Pulmonary artery endothelial cell (primary cell): Measurements from ENCODE around the gene BARX2. TPM values are rescaled to one million over a fixed set of nuclear protein-coding genes. Genes with fewer than 3 reads are reported as not detected.

ENCODE experiments used
- DNase-seq: peaks from one replicate; pipeline ENCODE4 v3.0.0-alpha.2; 2011; ENCODE audit warnings: low read depth, low spot score
- total RNA-seq: library from RNA; depleted of rRNA; stranded (reverse); fragments of >200 nt; gene quantifications from 2 replicates; pipeline ENCODE4 v1.2.3, GENCODE V29; 2014

The BARX2 gene
- total RNA-seq, 1 donor from 2014 or later, result not detected

- DNase-seq, result no peak
Observed at GRCh38 chr11:129373489-129373953, 2.1 kb upstream of the BARX2 start.

- DNase-seq, result no peak
Observed at GRCh38 chr11:129374081-129374992, 1.3 kb upstream of the BARX2 start.

- no peak for DNase-seq
Observed at GRCh38 chr11:129374993-129375750, 476 bp upstream of the BARX2 start.

GRCh38 chr11:129376658-129377341 lies 1.2 kb downstream of the BARX2 start:
- no peak for DNase-seq

- no peak for DNase-seq
Observed at GRCh38 chr11:129377739-129378138, 2.1 kb downstream of the BARX2 start.

- DNase-seq, result no peak
Observed at GRCh38 chr11:129380413-129380812, 4.8 kb downstream of the BARX2 start.

- no peak for DNase-seq
Observed at GRCh38 chr11:129382583-129382982, 6.9 kb downstream of the BARX2 start.

GRCh38 chr11:129383060-129383459 lies 7.4 kb downstream of the BARX2 start:
- DNase-seq, result no peak

- DNase-seq, result no peak
Observed at GRCh38 chr11:129383502-129383901, 7.9 kb downstream of the BARX2 start.

- DNase-seq, result no peak
Observed at GRCh38 chr11:129384415-129384814, 8.8 kb downstream of the BARX2 start.

GRCh38 chr11:129385801-129386200 lies 10.2 kb downstream of the BARX2 start:
- no peak for DNase-seq

GRCh38 chr11:129386795-129387397 lies 11.2 kb downstream of the BARX2 start:
- DNase-seq, result no peak

GRCh38 chr11:129387434-129387833 lies 11.8 kb downstream of the BARX2 start:
- DNase-seq, result no peak

GRCh38 chr11:129388824-129389223 lies 13.2 kb downstream of the BARX2 start:
- no peak for DNase-seq

GRCh38 chr11:129390303-129390821 lies 14.7 kb downstream of the BARX2 start:
- no peak for DNase-seq

GRCh38 chr11:129391360-129391759 lies 15.7 kb downstream of the BARX2 start:
- DNase-seq, result no peak

GRCh38 chr11:129391821-129392220 lies 16.2 kb downstream of the BARX2 start:
- no peak for DNase-seq

GRCh38 chr11:129392995-129393394 lies 17.3 kb downstream of the BARX2 start:
- DNase-seq, result no peak

- no peak for DNase-seq
Observed at GRCh38 chr11:129394709-129395108, 19.1 kb downstream of the BARX2 start.

GRCh38 chr11:129395432-129395831 lies 19.8 kb downstream of the BARX2 start:
- DNase-seq, result no peak

GRCh38 chr11:129395883-129396282 lies 20.2 kb downstream of the BARX2 start:
- DNase-seq, result no peak
